Bone marrow (tissue), 2 donors: ENCODE results near the gene C22orf15.
A peak's percentile ranks its signal among the peaks of the same experiment; 100 is the strongest.

Experiments used
- DNase-seq, 2 donors: peaks; one replicate each; lab custom pipeline; 2025; lab: John Stamatoyannopoulos, UW

The C22orf15 gene

GRCh38 chr22:23750714-23751440 lies 11.9 kb upstream of the C22orf15 start, which contains the start of gene ZNF70:
Gene ZNF70 (minus strand): TSS chr22:23751112. CDS start chr22:23745140, 5,972 bp downstream.
- DNase-seq: peak; percentile 49 to 59

- DNase-seq: no peak
Measured at GRCh38 chr22:23751441-23751996, 11.3 kb upstream of the C22orf15 start.

- no peak for DNase-seq
Measured at GRCh38 chr22:23752090-23752691, 10.6 kb upstream of the C22orf15 start.

- no peak for DNase-seq
Measured at GRCh38 chr22:23752750-23753149, 10.0 kb upstream of the C22orf15 start.

GRCh38 chr22:23753385-23753784 lies 9.4 kb upstream of the C22orf15 start:
- no peak for DNase-seq

GRCh38 chr22:23754220-23754919 lies 8.4 kb upstream of the C22orf15 start, which contains the start of gene VPREB3:
Gene VPREB3 (minus strand): TSS chr22:23754425. CDS start chr22:23754363, 62 bp downstream.
- no peak for DNase-seq

GRCh38 chr22:23754980-23755636 lies 7.7 kb upstream of the C22orf15 start:
- DNase-seq: no peak

- no peak for DNase-seq
Measured at GRCh38 chr22:23755711-23756110, 7.1 kb upstream of the C22orf15 start.

GRCh38 chr22:23756891-23757290 lies 5.9 kb upstream of the C22orf15 start:
- no peak for DNase-seq

GRCh38 chr22:23759566-23759965 lies 3.2 kb upstream of the C22orf15 start:
- no peak for DNase-seq

GRCh38 chr22:23760056-23760455 lies 2.7 kb upstream of the C22orf15 start:
- DNase-seq: no peak

- DNase-seq: no peak
Measured at GRCh38 chr22:23763579-23763945, 772 bp downstream of the C22orf15 start.

- no peak for DNase-seq
Measured at GRCh38 chr22:23763954-23764353, 1.2 kb downstream of the C22orf15 start.

- no peak for DNase-seq
Measured at GRCh38 chr22:23764899-23765881, 2.4 kb downstream of the C22orf15 start.

GRCh38 chr22:23767303-23767672 lies 4.5 kb downstream of the C22orf15 start:
- DNase-seq: no peak

- DNase-seq: peak; percentile 72 to 84
Measured at GRCh38 chr22:23767673-23768548, 5.1 kb downstream of the C22orf15 start, which contains the start of gene CHCHD10. Gene CHCHD10 (minus strand): TSS chr22:23767972. CDS start chr22:23767874, 98 bp downstream.

GRCh38 chr22:23769321-23769965 lies 6.7 kb downstream of the C22orf15 start:
- no peak for DNase-seq

GRCh38 chr22:23772315-23772648 lies 9.5 kb downstream of the C22orf15 start:
- DNase-seq: no peak
